GM12872 (cell line): ENCODE results near the gene ADAMTS4.

Experiments used
- CTCF ChIP-seq: IDR thresholded peaks from 3 replicates; pipeline ENCODE4 v1.5.1; 2011; ENCODE audit warnings: low read depth, mild to moderate bottlenecking, low read length, moderate library complexity; ENCODE audit not compliant: insufficient read depth

ADAMTS4 gene

GRCh38 chr1:161217831-161218230 is 19.0 kb upstream of the ADAMTS4 start:
- TF ChIP-seq CTCF: no peak

DNA sequence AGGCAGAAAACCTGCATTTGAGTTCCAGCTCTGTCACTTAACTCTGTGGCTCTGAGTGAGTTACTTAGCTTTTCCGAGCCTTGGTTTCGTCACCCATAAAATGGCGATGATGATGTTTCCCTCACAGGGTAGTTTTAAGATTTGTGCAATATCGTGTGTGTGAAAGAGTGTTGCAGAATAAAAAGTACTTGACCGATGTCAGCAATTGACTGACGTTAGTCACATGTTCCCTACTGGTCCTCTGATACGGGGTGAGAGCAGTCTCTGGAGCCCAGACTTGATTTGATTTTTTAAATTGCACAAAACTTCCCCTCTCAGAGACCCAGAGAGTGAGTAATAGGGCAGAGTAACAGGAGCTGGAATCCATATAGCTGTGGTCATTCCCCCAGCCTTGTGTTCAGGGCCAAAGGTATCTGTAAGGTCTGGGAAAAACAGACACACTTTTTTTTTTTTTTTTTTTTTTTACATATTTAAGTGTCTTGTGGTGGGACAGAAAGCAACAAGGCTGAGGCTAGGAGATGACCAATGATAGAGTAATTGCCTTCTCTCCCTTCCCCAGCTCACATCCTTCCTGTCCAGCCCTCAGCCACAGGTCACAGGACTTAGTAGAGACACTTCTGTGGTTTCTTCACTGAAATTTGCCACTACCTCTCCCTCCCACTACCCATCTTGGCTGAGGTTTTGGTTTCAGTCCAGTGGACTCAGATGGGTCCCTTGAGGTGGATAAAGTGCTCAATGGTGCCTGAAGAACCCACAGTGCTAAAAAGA is 18.3 kb upstream of the ADAMTS4 start:
- TF ChIP-seq CTCF: no peak

- TF ChIP-seq CTCF: no peak
These were observed 16.2 kb upstream of the ADAMTS4 start, which contains the start of gene FCER1G for GRCh38 chr1:161215076-161215475. Gene FCER1G, plus strand, starts transcription at chr1:161215295. Its CDS starts 27 bp downstream, at chr1:161215322.

GRCh38 chr1:161214369-161214768 is 15.5 kb upstream of the ADAMTS4 start:
- TF ChIP-seq CTCF: no peak

- TF ChIP-seq CTCF: peak; percentile 95
These were observed 11.0 kb upstream of the ADAMTS4 start for GRCh38 chr1:161209790-161210409.

DNA sequence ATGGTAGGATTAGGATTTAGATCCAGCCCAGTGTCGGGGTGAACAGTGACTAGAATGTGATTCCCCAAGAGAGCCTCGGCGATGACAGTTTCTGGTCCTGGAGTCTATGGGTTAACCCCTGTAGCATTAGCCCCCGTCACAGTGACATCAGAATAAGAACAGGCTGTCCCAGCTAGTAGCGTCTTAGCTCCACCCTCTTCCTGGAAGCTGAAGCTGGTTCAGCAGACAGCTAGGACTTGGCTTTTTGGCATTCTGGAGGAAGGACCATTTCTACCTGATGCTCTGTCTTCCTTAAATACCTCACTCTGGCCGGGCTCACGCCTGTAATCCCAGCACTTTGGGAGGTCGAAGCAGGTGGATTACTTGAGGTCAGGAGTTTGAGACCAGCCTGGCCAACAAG is 8.3 kb upstream of the ADAMTS4 start:
- no peak for TF ChIP-seq CTCF

GRCh38 chr1:161206411-161207140 is 7.7 kb upstream of the ADAMTS4 start:
- TF ChIP-seq CTCF: no peak
